Esophagus muscularis mucosa (tissue), 4 donors: ENCODE results near the gene PLCH1. TPM values are rescaled to one million over a fixed set of nuclear protein-coding genes. Genes with fewer than 3 reads are reported as not detected.

ENCODE experiments used
- DNase-seq: peaks from one replicate; pipeline ENCODE4 v3.0.0-alpha.2; 2017; ENCODE audit errors: extremely low spot score
- H3K27ac ChIP-seq, 4 donors: fragments of 200-600 bp; sonication (generic); replicated peaks in 1 of 4; 1 replicate in 3 of 4; 2 replicates in 1 of 4; pipeline ENCODE4 v1.5.1; 2016 to 2019; ENCODE audit warnings: mild to moderate bottlenecking in 1 of 4
- H3K27me3 ChIP-seq, 4 donors: fragments of 200-600 bp; sonication (generic); one replicate each; pipeline versions ENCODE4 v1.5.1 to v1.6.0; 2016 to 2019
- H3K36me3 ChIP-seq, 4 donors: fragments of 200-600 bp; sonication (generic); one replicate each; pipeline ENCODE4 v1.5.1; 2016 to 2019
- H3K4me1 ChIP-seq, 4 donors: fragments of 200-600 bp; sonication (generic); one replicate each; pipeline ENCODE4 v1.5.1; 2016 to 2019
- H3K4me3 ChIP-seq, 4 donors: fragments of 200-600 bp; sonication (generic); 1 replicate in 2 of 4; 2 replicates in 2 of 4; pipeline ENCODE4 v1.5.1; 2016 to 2019; ENCODE audit warnings: mild to moderate bottlenecking in 4 of 4, moderate library complexity in 1 of 4
- H3K9me3 ChIP-seq, 4 donors: fragments of 200-600 bp; sonication (generic); 1 replicate in 3 of 4; 2 replicates in 1 of 4; pipeline ENCODE4 v1.5.1; 2016 to 2019
- EP300 ChIP-seq: sonication (generic); formaldehyde crosslinking; IDR thresholded peaks from one replicate; pipeline ENCODE4 v1.6.1; 2017; ENCODE audit warnings: antibody characterized with exemption
- POLR2A ChIP-seq: fragments of 450-650 bp; IDR thresholded peaks from one replicate; pipeline ENCODE4 v1.6.1; 2017; ENCODE audit warnings: antibody characterized with exemption, moderate library complexity, mild to moderate bottlenecking, low read depth
- POLR2AphosphoS5 ChIP-seq, 2 donors: sonication (generic); formaldehyde crosslinking; IDR thresholded peaks; one replicate each; pipeline ENCODE4 v1.6.1; 2017; ENCODE audit warnings: antibody characterized with exemption in 2 of 2
- WGBS: methylation state at CpG from one replicate; pipeline ENCODE4 v1.1.5; 2018; 5-methylcytosine and 5-hydroxymethylcytosine counted together
- intact Hi-C: fragments of 100-400 bp; cut with DNase I; formaldehyde crosslinking; loops from one replicate; pipeline ENCODE4 v1.15.1; 2023
- total RNA-seq, 4 donors: library from RNA; depleted of rRNA; stranded (reverse); fragments of >200 nt; gene quantifications; one replicate each; pipeline versions ENCODE4 v1.1.0 to v1.2.1, GENCODE V29; 2016
- TF ChIP-seq, protein P1 (sequence below), 3 experiments: fragments of 200-600 bp in 2 of 3; fragments of 450-650 bp in 1 of 3; sonication (generic) in 2 of 3; IDR thresholded peaks; one replicate each; pipeline ENCODE4 v1.5.1; 2017 to 2019; ENCODE audit warnings: antibody characterized with exemption in 3 of 3, mild to moderate bottlenecking in 2 of 3, moderate library complexity in 1 of 3

PLCH1 gene
- total RNA-seq, 4 donors from 2014 or later = under 0.01 to 0.52 (median 0.36) TPM

DNA sequence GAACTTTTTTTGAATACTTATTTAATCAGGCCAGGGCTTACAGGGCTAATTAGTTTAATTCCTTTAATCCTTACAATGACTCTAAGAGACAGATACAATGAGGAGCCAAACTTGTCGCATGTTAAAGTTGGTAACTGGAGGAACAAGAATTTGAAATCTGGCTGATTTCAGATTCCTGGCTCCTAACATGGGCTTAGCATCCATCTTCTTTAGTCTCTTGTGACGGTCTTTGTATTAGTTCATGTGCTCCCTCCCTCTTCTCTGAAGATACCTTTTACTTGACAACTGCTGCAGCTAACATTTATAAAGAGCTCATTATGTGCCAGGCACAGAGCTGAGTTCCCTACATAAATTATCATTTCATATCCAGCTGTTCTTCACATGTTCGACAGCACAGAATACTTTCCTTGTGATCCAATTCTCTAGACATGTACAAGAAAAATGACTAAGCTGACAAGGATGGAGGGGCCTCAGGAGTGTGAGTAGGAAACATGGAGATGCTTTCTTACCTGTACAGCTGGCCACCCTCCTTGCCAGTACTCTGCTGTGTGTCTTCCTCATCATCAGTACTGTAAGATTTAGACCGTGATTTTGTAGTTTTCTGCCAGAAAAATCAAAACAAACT lies 244.6 kb downstream of the PLCH1 start:
- no peaks in the 10 kb centered on the region for H3K36me3 ChIP-seq
- DNase-seq = no peak
- no peak overlapping the region for H3K27ac ChIP-seq
- intact Hi-C loops = no loop called here
- no peaks in the 10 kb centered on the region for H3K4me1 ChIP-seq
- TF ChIP-seq, protein P1, sequence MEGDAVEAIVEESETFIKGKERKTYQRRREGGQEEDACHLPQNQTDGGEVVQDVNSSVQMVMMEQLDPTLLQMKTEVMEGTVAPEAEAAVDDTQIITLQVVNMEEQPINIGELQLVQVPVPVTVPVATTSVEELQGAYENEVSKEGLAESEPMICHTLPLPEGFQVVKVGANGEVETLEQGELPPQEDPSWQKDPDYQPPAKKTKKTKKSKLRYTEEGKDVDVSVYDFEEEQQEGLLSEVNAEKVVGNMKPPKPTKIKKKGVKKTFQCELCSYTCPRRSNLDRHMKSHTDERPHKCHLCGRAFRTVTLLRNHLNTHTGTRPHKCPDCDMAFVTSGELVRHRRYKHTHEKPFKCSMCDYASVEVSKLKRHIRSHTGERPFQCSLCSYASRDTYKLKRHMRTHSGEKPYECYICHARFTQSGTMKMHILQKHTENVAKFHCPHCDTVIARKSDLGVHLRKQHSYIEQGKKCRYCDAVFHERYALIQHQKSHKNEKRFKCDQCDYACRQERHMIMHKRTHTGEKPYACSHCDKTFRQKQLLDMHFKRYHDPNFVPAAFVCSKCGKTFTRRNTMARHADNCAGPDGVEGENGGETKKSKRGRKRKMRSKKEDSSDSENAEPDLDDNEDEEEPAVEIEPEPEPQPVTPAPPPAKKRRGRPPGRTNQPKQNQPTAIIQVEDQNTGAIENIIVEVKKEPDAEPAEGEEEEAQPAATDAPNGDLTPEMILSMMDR (IDR thresholded peaks at IDR 0.05) = no peak
- no peak for TF ChIP-seq EP300
- H3K4me3 ChIP-seq = no peak overlapping the region
- H3K27me3 ChIP-seq = no peaks in the 10 kb centered on the region
- H3K9me3 ChIP-seq = no peaks in the 10 kb centered on the region
- 75% methylated on average over 4 of the region's 4 CpGs for WGBS

DNA sequence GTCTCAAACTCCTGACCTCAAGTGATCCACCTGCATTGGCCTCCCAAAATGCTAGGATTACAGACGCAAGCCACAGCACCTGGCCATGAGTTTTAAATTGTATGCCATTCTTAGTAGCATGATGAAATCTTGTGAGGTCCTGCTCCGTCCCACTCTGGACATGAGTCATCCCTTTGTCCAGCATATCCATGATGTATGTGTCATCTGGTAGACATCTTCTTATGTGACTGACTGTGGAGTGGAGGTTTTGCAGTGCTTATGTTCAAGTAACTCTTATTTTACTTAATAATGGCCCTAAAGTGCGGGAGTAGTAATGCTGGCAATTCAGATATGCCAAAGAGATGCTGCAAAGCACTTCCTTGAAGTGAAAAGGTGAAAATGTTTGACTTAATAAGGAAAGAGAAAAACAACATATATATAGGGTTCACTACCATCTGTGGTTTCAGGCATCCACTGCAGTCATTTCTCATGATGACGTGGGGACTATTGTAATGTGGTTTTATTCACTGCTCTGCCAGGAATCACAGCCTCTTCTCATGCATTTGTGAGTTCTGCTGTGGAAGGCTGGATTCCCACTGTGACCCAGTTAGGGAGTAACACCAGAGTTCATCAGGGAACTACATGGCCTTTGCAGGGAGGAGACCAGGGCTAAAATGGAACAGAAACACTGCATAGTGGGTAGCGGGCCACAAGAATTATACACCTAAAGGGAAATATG lies 246.8 kb downstream of the PLCH1 start:
- WGBS = 79% methylated on average over 5 of the region's 5 CpGs
- Histone ChIP-seq H3K4me1 (no peaks in the 10 kb centered on the region), H3K36me3 (no peaks in the 10 kb centered on the region), H3K4me3 (no peak overlapping the region), H3K27me3 (no peaks in the 10 kb centered on the region), H3K9me3 (no peaks in the 10 kb centered on the region), H3K27ac (no peak overlapping the region)
- intact Hi-C loops = no loop called here
- TF ChIP-seq EP300 (no peak), POLR2A (no peak), POLR2AphosphoS5 (IDR thresholded peaks at IDR 0.05) (no peak)
- TF ChIP-seq, protein P1 (IDR thresholded peaks at IDR 0.05) = no peak
- no peak for DNase-seq

DNA sequence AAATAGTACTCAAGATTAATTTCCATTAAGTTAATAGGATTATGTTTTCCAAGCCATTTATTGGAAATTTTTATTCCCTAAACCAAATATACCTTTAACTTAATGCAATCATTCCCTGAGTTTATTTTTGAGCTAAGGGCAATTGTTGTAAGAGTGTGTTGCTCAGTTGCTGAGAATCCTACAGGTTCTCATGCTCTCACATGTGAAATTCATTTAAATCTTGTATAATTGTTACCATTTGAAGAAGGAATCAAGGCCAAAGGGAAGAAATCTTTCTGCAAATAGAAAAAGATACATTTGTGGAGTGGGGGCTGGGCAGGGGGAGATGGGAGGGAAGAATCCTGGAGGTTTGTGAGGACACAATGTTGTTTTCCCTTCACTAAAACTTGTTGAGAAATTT lies 248.7 kb downstream of the PLCH1 start:
- TF ChIP-seq POLR2A (no peak), POLR2AphosphoS5 (IDR thresholded peaks at IDR 0.05) (no peak), EP300 (no peak)
- TF ChIP-seq, protein P1 (IDR thresholded peaks at IDR 0.05) = no peak
- no peak overlapping the region for H3K27ac ChIP-seq
- intact Hi-C loops = no loop called here
- no peak overlapping the region for H3K4me3 ChIP-seq
- DNase-seq = no peak
- no peaks in the 10 kb centered on the region for H3K4me1 ChIP-seq
- no peaks in the 10 kb centered on the region for H3K27me3 ChIP-seq
- no peaks in the 10 kb centered on the region for H3K36me3 ChIP-seq
- no peaks in the 10 kb centered on the region for H3K9me3 ChIP-seq

DNA sequence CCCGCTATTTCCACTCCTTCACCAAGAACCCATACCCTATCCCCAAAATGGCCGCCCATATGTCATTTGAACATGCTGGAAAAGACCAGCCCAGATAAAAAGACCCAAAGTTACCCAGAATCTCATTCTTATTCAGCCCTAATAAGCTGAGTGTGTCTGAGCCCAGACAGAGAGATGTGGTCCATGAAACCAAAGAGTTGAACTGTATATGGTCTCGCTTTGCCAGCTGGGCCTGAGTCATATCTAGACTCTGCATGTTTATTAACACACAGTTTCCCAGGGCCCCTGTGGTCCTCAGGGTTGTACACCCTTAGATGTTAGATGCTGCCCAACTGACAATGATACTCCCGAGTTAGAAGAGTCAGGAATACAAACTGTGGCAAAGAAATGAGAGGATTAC lies 249.5 kb downstream of the PLCH1 start:
- Histone ChIP-seq H3K36me3 (no peaks in the 10 kb centered on the region), H3K4me1 (no peaks in the 10 kb centered on the region), H3K27ac (no peak overlapping the region), H3K4me3 (no peak overlapping the region), H3K9me3 (no peaks in the 10 kb centered on the region), H3K27me3 (no peaks in the 10 kb centered on the region)
- 94% methylated on average over 4 of the region's 4 CpGs for WGBS
- intact Hi-C loops = no loop called here
- DNase-seq = no peak
- TF ChIP-seq EP300 = no peak
- no peak for TF ChIP-seq POLR2AphosphoS5 (IDR thresholded peaks at IDR 0.05)
- TF ChIP-seq, protein P1 (IDR thresholded peaks at IDR 0.05) = no peak
- no peak for TF ChIP-seq POLR2A
